Measurements from ENCODE around the gene SLC22A17.

- TF ChIP-seq KDM3A (CRISPR knock-in tag; IDR thresholded peaks at IDR 0.05; ENCODE audit: low read depth), result no peak
- TF ChIP-seq RERE (CRISPR knock-in tag; IDR thresholded peaks at IDR 0.05; ENCODE audit: low read depth), result no peak
- no peak for TF ChIP-seq CTCF (CRISPR knock-in tag; IDR thresholded peaks at IDR 0.05)
- no peak for TF ChIP-seq ZBTB43 (CRISPR knock-in tag; conservative IDR thresholded peaks at IDR 0.05)
- TF ChIP-seq NFE2L2 (IDR thresholded peaks at IDR 0.05; ENCODE audit: low read length), result no peak
Observed at GRCh38 chr14:23398348-23398747, 45.7 kb upstream of the SLC22A17 start.
